ENCODE measurements around the gene UBR4.
A peak's percentile ranks its signal among the peaks of the same experiment; 100 is the strongest.

Gene UBR4

GRCh38 chr1:19087737-19088594 lies 122.1 kb downstream of the UBR4 start:
- DNase-seq, result no peak

DNA sequence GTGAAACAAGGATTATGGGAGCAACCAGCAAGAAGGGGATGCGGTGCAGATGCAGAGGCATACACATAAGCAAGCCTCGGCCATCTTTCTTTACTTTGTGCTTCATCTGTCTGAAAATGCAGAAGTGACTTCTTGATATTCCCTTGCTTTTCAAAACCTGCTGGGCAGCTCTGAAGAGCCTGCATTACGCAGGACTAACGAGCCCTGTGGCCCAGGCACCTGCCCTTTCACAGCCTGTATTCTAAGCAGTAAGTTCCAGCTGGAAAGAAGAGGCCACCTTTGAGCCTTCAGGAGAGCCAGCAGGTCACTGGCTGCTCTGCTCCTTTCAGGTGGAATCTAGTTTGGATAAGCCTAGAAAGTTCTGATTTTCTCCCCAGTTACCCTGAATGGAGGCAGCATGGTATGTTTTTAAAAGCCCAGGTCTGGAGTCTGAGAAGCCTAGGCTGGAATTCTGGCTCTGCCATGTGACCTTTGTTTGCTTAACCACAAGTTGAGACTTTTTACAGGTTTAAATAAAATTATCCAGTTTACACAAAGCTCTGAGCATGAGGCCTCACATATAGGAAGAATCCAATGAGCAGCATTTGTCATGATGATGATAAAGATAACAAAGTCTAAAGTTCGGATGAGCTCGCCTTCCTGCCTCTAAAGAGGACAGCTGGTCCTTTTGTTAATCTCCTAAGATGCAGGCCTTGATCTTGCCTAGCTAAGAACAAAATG lies 122.9 kb downstream of the UBR4 start:
- no peak for DNase-seq

GRCh38 chr1:19086176-19086875 lies 123.7 kb downstream of the UBR4 start:
- DNase-seq, result peak; percentile 19

DNA sequence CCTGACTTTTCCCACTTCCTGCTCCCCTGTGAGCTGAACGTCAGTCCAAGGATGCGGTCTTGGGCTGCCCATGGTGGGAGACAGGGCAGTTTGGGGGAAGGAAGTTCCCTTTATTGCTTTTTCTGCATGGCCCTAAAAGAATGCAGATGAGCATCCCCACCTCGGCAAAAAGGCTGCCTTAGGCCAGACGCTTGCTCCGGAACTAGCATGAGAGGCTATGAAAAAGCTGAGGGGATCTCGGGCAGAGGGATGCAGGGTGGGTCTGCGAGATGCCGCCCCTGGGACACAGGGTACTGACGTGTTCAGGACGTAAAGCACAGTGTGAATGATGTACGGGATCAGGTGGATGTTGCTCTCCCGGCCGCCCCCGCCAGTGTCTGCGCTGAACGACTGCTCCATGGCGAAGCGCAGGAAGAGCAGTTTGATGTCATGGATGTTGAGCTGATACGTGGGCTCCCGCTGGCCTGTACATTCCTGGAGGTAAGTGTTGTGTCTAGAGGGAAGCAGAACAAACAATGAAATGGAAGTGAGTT lies 125.8 kb downstream of the UBR4 start:
- DNase-seq, result no peak

DNA sequence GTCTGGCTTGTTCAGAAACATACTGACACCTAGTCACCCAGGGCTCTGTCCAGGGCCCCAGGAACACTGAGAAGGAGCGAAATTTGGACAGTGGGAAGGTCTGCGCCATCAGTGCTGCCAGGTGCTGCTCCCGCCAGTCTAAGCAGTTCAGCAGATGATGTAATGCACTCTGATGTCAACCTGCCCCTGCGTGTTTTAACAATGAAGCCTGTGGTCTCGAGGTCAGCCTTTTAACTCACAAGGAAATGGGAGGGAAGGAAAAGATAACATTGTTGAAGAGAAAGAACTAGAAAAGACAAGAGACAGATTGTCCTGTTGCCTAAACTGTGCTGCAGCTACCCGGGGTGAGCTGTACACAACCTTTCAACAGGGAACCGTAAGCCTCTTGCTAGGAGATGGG lies 127.0 kb downstream of the UBR4 start:
- DNase-seq, result peak; percentile 14

DNA sequence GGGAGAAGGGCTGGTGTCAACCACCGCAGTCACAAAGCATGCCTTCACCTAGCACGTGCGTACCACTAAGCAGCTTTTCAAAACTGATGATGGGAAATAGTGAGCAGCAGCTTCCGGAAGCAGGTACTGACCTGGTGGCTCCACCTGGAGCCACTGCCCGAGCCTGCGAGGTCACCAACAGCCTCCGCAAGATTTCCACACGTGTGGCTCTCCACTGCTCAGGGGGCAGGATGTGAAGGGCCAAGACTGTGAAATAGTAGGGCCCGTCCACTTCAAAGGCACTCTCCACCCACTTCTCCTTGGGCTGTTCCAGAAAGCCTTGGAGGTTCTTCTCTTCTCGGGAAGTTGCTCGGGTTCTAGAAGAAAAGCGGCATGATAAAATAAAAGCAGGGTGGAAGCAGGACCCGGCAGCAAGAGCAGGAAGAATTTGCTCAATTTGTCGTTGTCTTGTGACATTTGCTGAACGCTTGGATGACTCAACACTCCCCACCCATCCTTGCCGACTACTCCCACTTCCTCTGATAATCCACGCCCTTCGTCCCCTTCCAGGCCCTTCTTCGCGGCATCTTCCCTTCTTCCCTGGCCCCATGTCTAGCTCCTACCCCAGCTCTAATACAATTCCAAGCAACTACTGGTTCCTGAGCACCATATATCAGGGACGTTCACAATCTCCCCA lies 128.7 kb downstream of the UBR4 start:
- peak; percentile 83 for DNase-seq

DNA sequence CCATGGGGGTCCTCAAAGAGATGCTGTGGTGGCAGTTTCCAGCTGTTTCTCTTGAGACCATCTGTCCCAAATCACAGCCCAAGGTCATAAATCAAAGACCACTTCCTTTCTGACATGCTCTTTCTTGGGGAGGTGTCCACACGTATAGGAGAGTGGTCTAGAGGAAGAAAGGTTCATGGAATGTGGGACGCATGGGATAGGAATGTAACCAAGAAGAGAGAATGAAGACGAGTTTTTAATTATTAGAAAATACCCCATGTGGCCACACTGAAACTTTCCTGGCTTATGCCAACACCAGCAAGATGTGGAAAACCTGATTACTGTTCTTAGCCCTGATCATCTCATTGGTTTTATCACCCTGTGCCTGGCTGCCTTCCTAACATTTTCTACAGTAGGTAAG lies 129.3 kb downstream of the UBR4 start:
- no peak for DNase-seq

DNA sequence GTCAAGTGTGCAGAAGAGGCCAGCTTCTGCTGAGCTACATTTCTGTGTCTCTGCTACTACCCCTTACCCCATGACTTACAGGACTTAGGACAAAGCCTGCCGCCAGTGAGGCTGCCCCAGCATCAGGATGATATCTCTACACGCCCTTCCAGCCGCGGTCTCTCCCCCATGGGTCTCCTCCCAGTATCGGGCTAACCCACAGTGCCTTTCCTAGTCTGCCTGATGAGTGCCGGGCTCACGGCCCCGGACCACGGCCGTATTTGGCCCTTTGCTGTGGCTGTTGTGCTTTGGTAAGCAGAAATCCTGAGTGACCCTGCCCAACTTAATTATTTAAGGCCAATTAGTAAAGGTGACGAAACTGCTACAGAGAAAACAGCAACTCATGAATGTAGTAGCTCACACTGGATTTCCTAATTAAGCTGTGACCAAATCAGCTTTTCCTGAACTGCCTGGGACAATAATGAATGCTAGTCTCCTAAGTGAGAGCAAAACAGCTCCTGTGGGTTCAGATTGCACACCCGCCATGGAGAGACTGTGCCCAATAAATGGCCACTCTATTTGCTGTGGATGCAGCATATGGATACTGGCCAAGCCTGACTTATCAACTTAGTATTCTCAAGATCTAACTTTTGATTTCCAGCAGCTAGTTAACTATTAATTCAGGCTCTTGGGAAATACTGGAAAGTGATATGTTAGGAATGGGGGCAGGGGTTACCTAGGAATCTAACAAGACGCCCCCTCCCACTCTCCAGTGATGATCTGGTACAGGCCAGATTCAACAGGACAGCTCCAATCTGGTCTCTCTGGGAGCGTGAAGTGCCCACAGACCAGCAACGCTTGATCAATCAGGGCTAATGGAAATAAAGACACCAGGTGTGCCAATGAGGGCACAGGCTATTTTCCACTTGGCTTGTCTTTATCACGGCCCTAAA lies 130.3 kb downstream of the UBR4 start:
- DNase-seq, result peak; percentile 54

DNA sequence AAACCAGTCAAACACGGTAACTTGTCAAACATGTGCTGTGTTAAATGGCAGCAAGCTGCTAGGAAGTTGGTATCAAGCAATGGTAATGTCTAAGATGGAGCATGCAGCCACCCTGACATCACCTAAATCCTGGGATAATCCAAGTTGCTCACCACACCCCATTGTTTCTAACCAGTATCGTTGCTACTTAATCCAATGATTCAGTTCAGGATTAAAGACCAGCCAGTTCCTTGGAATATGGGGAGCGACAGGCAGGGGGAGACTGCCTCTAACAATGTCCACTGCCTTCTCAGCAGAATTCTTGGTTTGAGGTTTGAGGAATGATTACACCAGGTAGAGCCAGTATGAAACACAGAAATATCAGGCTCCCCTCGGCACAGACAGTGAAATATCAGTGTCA lies 131.5 kb downstream of the UBR4 start:
- no peak for DNase-seq

DNA sequence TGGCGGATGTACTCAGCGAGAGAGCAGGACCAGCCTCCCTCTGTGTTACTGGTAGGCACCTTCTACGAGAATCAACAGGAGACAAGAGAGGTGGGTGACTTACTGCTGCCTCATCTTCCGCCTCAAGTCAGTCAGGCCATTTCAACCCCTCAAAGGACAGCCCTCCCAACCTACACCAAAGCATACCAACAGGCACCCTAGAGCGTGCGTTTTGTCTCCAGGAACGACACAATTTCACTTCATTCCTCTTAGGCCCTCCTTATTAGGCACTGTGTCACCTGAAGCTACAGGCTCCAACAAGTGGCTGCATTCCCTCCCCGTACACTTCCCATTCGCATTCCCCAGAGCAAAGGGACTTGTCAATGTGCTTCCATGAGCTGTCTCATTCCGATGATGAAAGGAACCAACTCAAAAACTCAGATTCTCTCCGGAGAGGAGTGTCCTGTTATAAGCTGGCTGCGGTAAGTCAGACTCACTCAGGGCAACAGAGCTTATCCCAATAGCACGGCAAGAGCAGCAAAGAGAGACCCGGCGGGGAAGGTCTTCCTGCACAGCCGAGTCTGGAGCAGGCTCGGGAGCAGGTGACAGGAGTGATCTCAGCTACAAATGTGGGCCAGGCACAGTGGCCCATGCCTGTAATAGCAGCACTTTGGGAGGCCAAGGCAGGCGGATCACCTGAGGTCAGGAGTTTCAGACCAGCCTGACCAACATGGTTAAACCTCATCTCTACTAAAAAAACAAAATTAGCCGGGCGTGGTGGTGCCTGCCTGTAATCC lies 133.0 kb downstream of the UBR4 start:
- no peak for DNase-seq

- no peak for DNase-seq
Measured at GRCh38 chr1:19074902-19075721, 135.0 kb downstream of the UBR4 start.

- no peak for DNase-seq
Measured at GRCh38 chr1:19074361-19074901, 135.6 kb downstream of the UBR4 start.

GRCh38 chr1:19073311-19074186 lies 136.5 kb downstream of the UBR4 start:
- no peak for DNase-seq

GRCh38 chr1:19072285-19072981 lies 137.6 kb downstream of the UBR4 start:
- no peak for DNase-seq

DNA sequence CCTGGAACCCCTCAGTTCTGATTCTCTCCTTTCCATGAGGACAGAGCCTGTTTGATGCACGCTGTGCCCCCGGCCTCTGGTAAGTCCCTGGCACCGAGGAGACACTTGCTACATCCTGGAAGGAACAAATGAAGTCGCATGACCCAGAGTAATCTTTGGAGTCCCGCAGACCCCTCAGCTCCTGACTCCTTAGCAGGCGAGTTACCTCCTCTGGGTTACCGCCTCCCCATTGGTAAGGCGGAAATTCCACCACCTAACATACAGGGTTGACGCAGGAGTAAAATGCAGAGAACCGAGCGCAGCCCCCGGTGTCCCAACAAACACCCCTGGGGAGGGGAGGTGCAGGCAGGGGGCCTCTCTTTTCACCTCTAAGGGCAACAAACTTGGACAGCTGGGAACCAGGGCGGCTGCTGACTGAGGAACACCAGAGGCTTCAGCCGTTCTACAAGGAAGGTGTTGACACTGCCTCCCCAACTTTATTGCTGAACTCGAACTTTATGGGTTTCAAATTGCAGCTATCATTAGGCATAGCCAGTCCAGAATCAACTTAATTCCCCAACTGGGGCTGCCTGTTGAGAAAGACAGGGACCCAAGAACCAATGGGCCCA lies 138.3 kb downstream of the UBR4 start:
- DNase-seq, result no peak

- no peak for DNase-seq
Measured at GRCh38 chr1:19070891-19071621, 139.0 kb downstream of the UBR4 start.

DNA sequence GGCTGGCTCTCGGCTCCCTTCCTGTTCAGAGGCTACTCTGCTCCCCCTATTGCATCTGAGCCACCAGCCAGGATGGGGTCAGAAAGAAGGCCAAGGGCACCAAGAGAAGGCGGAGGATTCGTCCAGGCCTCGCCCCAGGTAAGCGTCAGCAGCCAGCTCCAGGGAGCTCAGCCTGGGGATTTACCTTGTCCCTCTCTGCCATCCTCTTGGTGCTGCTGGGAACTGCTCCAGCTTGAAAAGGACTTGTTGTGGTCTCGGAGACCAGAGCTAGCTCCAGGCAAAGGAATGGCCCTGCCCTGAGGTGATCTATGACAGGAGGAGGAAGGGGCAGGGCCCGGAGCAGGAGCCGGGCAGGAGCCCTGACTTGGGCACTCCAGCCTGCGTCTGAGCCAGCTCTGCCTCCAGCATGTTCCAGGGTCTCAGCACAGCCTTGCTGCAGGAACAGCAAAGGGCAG lies 139.8 kb downstream of the UBR4 start:
- no peak for DNase-seq
